Psoas muscle (tissue), 8 donors: ENCODE results near the gene SLC15A5. TPM values are rescaled to one million over a fixed set of nuclear protein-coding genes. Genes with fewer than 3 reads are reported as not detected.

Experiments used
- ATAC-seq, 4 donors: fragments of 200-7000 bp; cut with Tn5 transposase; one replicate each; pipeline ENCODE4 v1.9.1; 2020; ENCODE audit warnings: moderate library complexity in 3 of 4, mild to moderate bottlenecking in 2 of 4
- DNase-seq, 2 donors: peaks; one replicate each; pipeline ENCODE4 v3.0.0-alpha.2; 2020
- H3K27ac ChIP-seq: fragments of 200-600 bp; one replicate; pipeline ENCODE4 v1.8.0; 2022
- H3K27me3 ChIP-seq, 3 donors: fragments of 200-600 bp in 1 of 3; one replicate each; pipeline versions ENCODE4 v1.6.1 to v1.8.0; 2013 to 2022; ENCODE audit warnings: low read length in 2 of 3, mild to moderate bottlenecking in 2 of 3, moderate library complexity in 1 of 3; ENCODE audit not compliant: insufficient read depth in 3 of 3
- H3K36me3 ChIP-seq, 2 donors: fragments of 200-600 bp in 1 of 2; one replicate each; pipeline versions ENCODE4 v1.6.1 to v1.8.0; 2013 to 2022; ENCODE audit warnings: low read depth in 1 of 2, mild to moderate bottlenecking in 1 of 2, moderate library complexity in 1 of 2; ENCODE audit not compliant: insufficient read depth in 1 of 2
- H3K4me1 ChIP-seq: fragments of 200-600 bp; one replicate; pipeline ENCODE4 v1.8.0; 2022
- H3K4me3 ChIP-seq: fragments of 200-600 bp; one replicate; pipeline ENCODE4 v1.8.0; 2022; ENCODE audit warnings: mild to moderate bottlenecking
- H3K9me3 ChIP-seq: fragments of 200-600 bp; one replicate; pipeline ENCODE4 v1.8.0; 2022
- WGBS, 3 donors: extraction: QIAGEN DNeasy Blood & Tissue Kit; methylation state at CpG; one replicate each; pipeline versions ENCODE4 v1.1.6 to v1.1.7; 2013; 5-methylcytosine and 5-hydroxymethylcytosine counted together
- intact Hi-C, 2 donors: fragments of 100-400 bp; cut with DNase I; formaldehyde crosslinking; loops; one replicate each; pipeline versions ENCODE4 v1.11.0 to v1.14.2; 2022
- polyA plus RNA-seq, 3 donors: library from polyadenylated mRNA; stranded (reverse); fragments of 200-250 nt; gene quantifications; one replicate each; pipeline ENCODE4 v1.2.3, GENCODE V29; 2013
- total RNA-seq, 4 donors: library from RNA; stranded (reverse); fragmentation: NEBNext Ultra II Directional in 2 of 4; extraction: Animal tissue kit (Norgen Biotek cat#: 25700) in 2 of 4; gene quantifications; one replicate each; pipeline versions ENCODE4 v1.2.1 to v1.2.4, GENCODE V29; 2021 to 2023
- TF ChIP-seq, protein P1 (sequence below): fragments of 200-600 bp; IDR thresholded peaks from one replicate; pipeline ENCODE4 v1.8.0; 2022; ENCODE audit warnings: antibody characterized with exemption
- donor health status: healthy with polysubstance abuse.
- donor health status: DM: no; HTN: no; CAD: no; lungs with moderate emphysema.
- donor health status: Bipolar disorder and iron deficiency.
- donor health status: healthy.
- donor health status: DM: yes; HTN: yes; CAD: no.
- donor health status: DM: no; HTN: no; CAD: no.
- donor health status: DM: no; HTN: no; CAD: no.
- donor health status: DM: yes; HTN: yes; CAD: no.

Gene SLC15A5
- total and polyA plus RNA-seq, 7 donors, result not detected

DNA sequence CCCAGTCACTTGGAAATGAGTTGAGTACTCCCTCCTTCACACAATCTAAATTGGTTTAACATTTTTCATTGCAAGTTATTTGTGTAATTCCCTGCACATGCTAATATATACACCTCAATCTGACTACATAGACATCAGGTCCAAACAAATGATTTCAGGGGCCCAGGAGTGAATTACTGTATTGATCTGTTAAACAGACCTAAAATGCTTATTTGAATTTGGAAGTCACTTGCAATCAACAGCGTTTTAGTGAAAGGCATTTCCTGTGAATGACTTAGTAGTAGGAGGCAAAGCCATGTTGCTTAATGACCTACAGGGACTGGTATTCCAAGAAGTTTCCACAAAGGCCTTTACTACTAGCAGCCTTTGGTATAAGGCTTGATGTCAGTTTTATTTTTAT is 22.6 kb upstream of the SLC15A5 start:
- ATAC-seq (peak in 1 of 4 donors; percentile 52), DNase-seq (no peak)
- H3K4me3 ChIP-seq, result no peak overlapping the region
- H3K36me3 ChIP-seq, result no peaks in the 10 kb centered on the region
- intact Hi-C loops, result no loop called here
- no peak overlapping the region for H3K27ac ChIP-seq
- no peaks in the 10 kb centered on the region for H3K4me1 ChIP-seq
- H3K9me3 ChIP-seq, result no peaks in the 10 kb centered on the region
- H3K27me3 ChIP-seq, result peaks cover 0 to 3% (median 0%) of the 10 kb centered on the region in 3 donors
- TF ChIP-seq, protein P1, sequence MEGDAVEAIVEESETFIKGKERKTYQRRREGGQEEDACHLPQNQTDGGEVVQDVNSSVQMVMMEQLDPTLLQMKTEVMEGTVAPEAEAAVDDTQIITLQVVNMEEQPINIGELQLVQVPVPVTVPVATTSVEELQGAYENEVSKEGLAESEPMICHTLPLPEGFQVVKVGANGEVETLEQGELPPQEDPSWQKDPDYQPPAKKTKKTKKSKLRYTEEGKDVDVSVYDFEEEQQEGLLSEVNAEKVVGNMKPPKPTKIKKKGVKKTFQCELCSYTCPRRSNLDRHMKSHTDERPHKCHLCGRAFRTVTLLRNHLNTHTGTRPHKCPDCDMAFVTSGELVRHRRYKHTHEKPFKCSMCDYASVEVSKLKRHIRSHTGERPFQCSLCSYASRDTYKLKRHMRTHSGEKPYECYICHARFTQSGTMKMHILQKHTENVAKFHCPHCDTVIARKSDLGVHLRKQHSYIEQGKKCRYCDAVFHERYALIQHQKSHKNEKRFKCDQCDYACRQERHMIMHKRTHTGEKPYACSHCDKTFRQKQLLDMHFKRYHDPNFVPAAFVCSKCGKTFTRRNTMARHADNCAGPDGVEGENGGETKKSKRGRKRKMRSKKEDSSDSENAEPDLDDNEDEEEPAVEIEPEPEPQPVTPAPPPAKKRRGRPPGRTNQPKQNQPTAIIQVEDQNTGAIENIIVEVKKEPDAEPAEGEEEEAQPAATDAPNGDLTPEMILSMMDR, result no peak
- WGBS, 3 donors, result 30 to 38% (median 38%) methylated on average over 1 of the region's 1 CpG

DNA sequence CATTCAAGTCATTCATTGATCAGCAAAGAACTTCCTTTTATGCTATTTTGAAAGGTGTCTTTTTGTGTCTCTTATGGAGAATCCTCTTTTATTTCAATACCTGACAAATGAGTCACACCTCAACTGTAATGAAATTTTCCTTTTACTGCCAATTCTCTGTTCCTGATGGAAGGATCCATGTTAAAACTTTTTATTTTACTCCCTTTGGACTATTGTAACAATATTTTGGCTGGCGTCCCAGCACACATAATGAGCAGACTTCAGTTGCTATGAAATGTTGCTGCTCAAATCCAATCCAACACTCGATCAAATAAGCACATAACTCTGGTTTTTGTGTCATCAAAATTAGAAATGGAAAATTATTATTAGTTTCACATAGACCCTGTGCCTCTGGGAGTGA is 21.9 kb upstream of the SLC15A5 start:
- TF ChIP-seq, protein P1, result no peak
- H3K27ac ChIP-seq, result no peak overlapping the region
- H3K36me3 ChIP-seq, result no peaks in the 10 kb centered on the region
- intact Hi-C loops, result no loop called here
- peaks cover 0 to 3% (median 0%) of the 10 kb centered on the region in 3 donors for H3K27me3 ChIP-seq
- no peaks in the 10 kb centered on the region for H3K4me1 ChIP-seq
- WGBS, 3 donors, result 41 to 51% (median 46%) methylated on average over 2 of the region's 2 CpGs
- H3K4me3 ChIP-seq, result no peak overlapping the region
- DNase-seq (peak in 1 of 2 donors; percentile 21), ATAC-seq (no peak)
- H3K9me3 ChIP-seq, result no peaks in the 10 kb centered on the region

DNA sequence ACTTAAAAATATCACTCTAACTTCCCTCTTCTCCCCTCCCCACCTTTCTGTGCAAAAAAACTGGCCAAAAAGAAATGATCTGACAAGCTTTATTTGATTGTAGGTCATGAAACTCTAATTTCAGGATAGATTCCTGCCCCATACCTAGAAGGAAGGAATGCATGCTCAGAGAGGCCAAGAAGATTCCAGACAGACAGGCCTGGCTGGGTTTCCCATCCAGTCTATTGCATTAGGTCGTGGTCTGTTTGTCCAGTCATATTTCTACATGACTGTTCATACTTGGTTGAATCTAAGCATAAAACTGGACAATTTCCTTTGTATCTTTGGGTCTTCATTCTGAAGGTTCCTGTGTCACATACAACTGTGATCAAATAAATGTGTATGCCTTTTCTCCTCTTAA is 20.0 kb upstream of the SLC15A5 start:
- TF ChIP-seq, protein P1, result no peak
- Histone ChIP-seq H3K27me3 (peaks cover 0 to 3% (median 0%) of the 10 kb centered on the region in 3 donors), H3K9me3 (no peaks in the 10 kb centered on the region), H3K36me3 (no peaks in the 10 kb centered on the region), H3K4me1 (no peaks in the 10 kb centered on the region), H3K27ac (no peak overlapping the region), H3K4me3 (no peak overlapping the region)
- DNase-seq (no peak), ATAC-seq (no peak)
- intact Hi-C loops, result no loop called here
- WGBS, 3 donors, result 46 to 55% (median 50%) methylated on average over 1 of the region's 1 CpG

DNA sequence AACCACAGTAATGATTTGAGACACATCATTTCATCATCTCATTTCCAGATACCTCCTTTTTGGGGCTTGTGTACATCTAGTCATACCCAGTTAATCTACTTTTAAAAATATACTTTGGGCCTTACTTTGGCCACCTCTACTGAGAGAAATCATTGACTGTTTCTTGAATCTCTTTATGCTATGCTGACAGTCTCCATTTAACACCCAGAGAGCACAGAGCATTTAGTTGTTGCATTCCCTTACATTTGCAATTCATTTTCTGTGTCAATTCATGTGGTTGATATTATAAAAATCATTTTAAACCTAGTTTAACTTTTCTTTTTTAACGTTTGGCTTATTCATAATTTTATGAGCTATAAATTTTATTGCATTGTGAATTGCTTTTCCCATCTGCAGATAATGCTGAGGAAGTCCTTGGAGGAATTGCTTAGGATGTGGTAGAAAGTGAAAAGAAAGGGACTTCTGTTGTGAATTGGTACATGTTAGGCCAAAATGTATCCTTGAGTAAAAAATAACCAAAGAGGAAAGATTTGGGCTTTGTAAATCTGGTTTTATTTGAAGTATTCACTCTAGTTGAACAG is 17.0 kb upstream of the SLC15A5 start:
- TF ChIP-seq, protein P1, result no peak
- H3K36me3 ChIP-seq, result no peaks in the 10 kb centered on the region
- no peak overlapping the region for H3K27ac ChIP-seq
- H3K4me3 ChIP-seq, result no peak overlapping the region
- peaks cover 0 to 3% (median 0%) of the 10 kb centered on the region in 3 donors for H3K27me3 ChIP-seq
- DNase-seq, result no peak
- no peak for ATAC-seq
- H3K4me1 ChIP-seq, result no peaks in the 10 kb centered on the region
- intact Hi-C loops, result no loop called here
- H3K9me3 ChIP-seq, result no peaks in the 10 kb centered on the region
- 6 to 19% (median 15%) methylated on average over 1 of the region's 1 CpG for WGBS, 3 donors

DNA sequence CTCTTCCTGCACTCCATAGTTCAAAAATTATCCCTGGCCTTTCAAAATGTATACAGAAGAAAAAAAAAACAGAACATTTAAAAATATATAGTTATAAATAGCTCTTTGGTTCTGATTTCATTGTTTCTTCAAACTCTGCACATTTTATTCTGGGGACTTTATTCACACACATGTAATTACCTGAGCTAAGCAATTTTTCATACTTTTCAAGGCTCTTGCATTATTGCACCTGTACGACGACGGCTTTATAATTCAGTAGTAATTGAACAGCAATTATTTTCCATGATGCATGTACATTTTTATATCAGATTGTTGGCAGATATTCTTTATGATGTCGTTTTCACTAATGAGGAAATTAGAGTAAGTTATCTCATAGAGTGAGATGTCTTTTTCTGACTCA is 13.5 kb upstream of the SLC15A5 start:
- DNase-seq (no peak), ATAC-seq (no peak)
- TF ChIP-seq, protein P1, result no peak
- Histone ChIP-seq H3K4me3 (no peak overlapping the region), H3K4me1 (no peaks in the 10 kb centered on the region), H3K9me3 (no peaks in the 10 kb centered on the region), H3K27me3 (peaks cover 0 to 3% (median 0%) of the 10 kb centered on the region in 3 donors), H3K36me3 (no peaks in the 10 kb centered on the region), H3K27ac (no peak overlapping the region)
- intact Hi-C loops, result no loop called here
- WGBS, 3 donors, result 78 to 83% (median 80%) methylated on average over 4 of the region's 4 CpGs
